HEK293T (cell line): ENCODE measurements around the gene P2RY2.

Source experiments
- BHLHE40 ChIP-seq: fragments of 450-650 bp; IDR thresholded peaks from 2 replicates; pipeline ENCODE4 v1.6.1; 2016; ENCODE audit warnings: mild to moderate bottlenecking, moderate library complexity, borderline replicate concordance
- CTBP1 ChIP-seq: fragments of 450-650 bp; IDR thresholded peaks from 2 replicates; pipeline ENCODE4 v1.6.1; 2016; ENCODE audit warnings: borderline replicate concordance
- ELF4 ChIP-seq: fragments of 450-650 bp; IDR thresholded peaks from 2 replicates; pipeline ENCODE4 v1.6.1; 2017; ENCODE audit warnings: antibody characterized with exemption
- HDGF ChIP-seq: fragments of 450-650 bp; IDR thresholded peaks from 2 replicates; pipeline ENCODE4 v1.6.1; 2017; ENCODE audit warnings: antibody characterized with exemption, borderline replicate concordance
- LEF1 ChIP-seq: fragments of 450-650 bp; IDR thresholded peaks from 2 replicates; pipeline ENCODE4 v1.6.1; 2017; ENCODE audit warnings: mild to moderate bottlenecking, borderline replicate concordance
- TARDBP ChIP-seq: fragments of 450-650 bp; IDR thresholded peaks from 2 replicates; pipeline ENCODE4 v1.6.1; 2016

- TF ChIP-seq HDGF (no peak), LEF1 (no peak), TARDBP (no peak), ELF4 (no peak), CTBP1 (no peak), BHLHE40 (no peak)
Measured at GRCh38 chr11:73171436-73172161, 46.5 kb upstream of the P2RY2 start.
